HEK293 (cell line): ENCODE results near the gene MFSD11.

Experiments used
- CTCF ChIA-PET: fragments of 350-600 bp; formaldehyde crosslinking; extraction: SDS; loops from one replicate; lab custom pipeline; 2021; ENCODE audit warnings: antibody characterized with exemption; lab: Yijun Ruan, JAX
- POLR2A ChIA-PET: fragments of 300-600 bp; formaldehyde crosslinking; extraction: SDS; loops from one replicate; lab custom pipeline; 2020; ENCODE audit warnings: antibody characterized with exemption, inconsistent platforms; lab: Yijun Ruan, JAX
- H3K27ac ChIP-seq: fragments of 200-500 bp; sonication (Bioruptor generic); 2 replicates; pipeline ENCODE4 v1.5.1; 2014; ENCODE audit warnings: low read depth, low read length, control low read depth, inconsistent platforms; ENCODE audit errors: extremely low read depth
- H3K36me3 ChIP-seq, 2 experiments: fragments of 200-500 bp in 1 of 2; sonication (Bioruptor generic) in 1 of 2; 1 replicate in 1 of 2; 2 replicates in 1 of 2; pipeline ENCODE4 v1.5.1; 2014 to 2017; ENCODE audit warnings: inconsistent platforms in 2 of 2, low read length in 2 of 2; ENCODE audit not compliant: control insufficient read depth in 2 of 2, insufficient read depth in 1 of 2
- H3K4me1 ChIP-seq: fragments of 200-500 bp; sonication (Bioruptor generic); 2 replicates; pipeline ENCODE4 v1.5.1; 2014; ENCODE audit warnings: mild to moderate bottlenecking, low read length, inconsistent platforms; ENCODE audit not compliant: control insufficient read depth, insufficient read depth
- H3K4me3 ChIP-seq: 2 replicates; pipeline ENCODE4 v1.5.1; 2011; ENCODE audit warnings: low read depth, mild to moderate bottlenecking, control low read depth, low read length, moderate library complexity
- H3K9me3 ChIP-seq: fragments of 200-500 bp; sonication (Bioruptor generic); 2 replicates; pipeline ENCODE4 v1.5.1; 2014; ENCODE audit warnings: low read depth, low read length, inconsistent platforms; ENCODE audit not compliant: control insufficient read depth, insufficient read depth
- BCL11A ChIP-seq: fragments of 450-650 bp; formaldehyde crosslinking; IDR thresholded peaks from 2 replicates; pipeline ENCODE4 v1.5.1; 2016; ENCODE audit warnings: low read depth, missing biosample characterization, missing genetic modification characterization
- FEZF1 ChIP-seq: fragments of 450-650 bp; formaldehyde crosslinking; IDR thresholded peaks from 2 replicates; pipeline ENCODE4 v1.5.1; 2016; ENCODE audit warnings: missing biosample characterization, missing genetic modification characterization
- KLF9 ChIP-seq: fragments of 450-650 bp; formaldehyde crosslinking; IDR thresholded peaks from 2 replicates; pipeline ENCODE4 v1.5.1; 2016; ENCODE audit warnings: missing biosample characterization, missing genetic modification characterization, low read depth
- MEIS1 ChIP-seq: sonication (generic); formaldehyde crosslinking; IDR thresholded peaks from 2 replicates; pipeline ENCODE4 v1.8.1; 2022; ENCODE audit warnings: missing genetic modification reagents, mild to moderate bottlenecking, borderline replicate concordance
- SCRT2 ChIP-seq: fragments of 450-650 bp; formaldehyde crosslinking; IDR thresholded peaks from 2 replicates; pipeline ENCODE4 v1.5.1; 2016; ENCODE audit warnings: missing biosample characterization, missing genetic modification characterization
- SP2 ChIP-seq: fragments of 450-650 bp; formaldehyde crosslinking; IDR thresholded peaks from 2 replicates; pipeline ENCODE4 v1.5.1; 2016; ENCODE audit warnings: missing biosample characterization, missing genetic modification characterization
- SP7 ChIP-seq: fragments of 450-650 bp; formaldehyde crosslinking; IDR thresholded peaks from 2 replicates; pipeline ENCODE4 v1.5.1; 2016; ENCODE audit warnings: missing biosample characterization, missing genetic modification characterization
- ZBTB1 ChIP-seq: fragments of 450-650 bp; formaldehyde crosslinking; IDR thresholded peaks from 2 replicates; pipeline ENCODE4 v1.5.1; 2016; ENCODE audit warnings: missing biosample characterization, missing genetic modification characterization
- ZFP69B ChIP-seq: fragments of 450-650 bp; formaldehyde crosslinking; IDR thresholded peaks from 2 replicates; pipeline ENCODE4 v1.5.1; 2016; ENCODE audit warnings: missing biosample characterization, missing genetic modification characterization
- ZNF140 ChIP-seq: fragments of 450-650 bp; formaldehyde crosslinking; IDR thresholded peaks from 2 replicates; pipeline ENCODE4 v1.5.1; 2016; ENCODE audit warnings: missing biosample characterization, missing genetic modification characterization
- ZNF169 ChIP-seq: fragments of 450-650 bp; formaldehyde crosslinking; IDR thresholded peaks from 2 replicates; pipeline ENCODE4 v1.5.1; 2016; ENCODE audit warnings: missing biosample characterization, missing genetic modification characterization
- ZNF366 ChIP-seq: fragments of 450-650 bp; formaldehyde crosslinking; conservative IDR thresholded peaks from 2 replicates; pipeline ENCODE4 v1.5.1; 2016; ENCODE audit warnings: missing biosample characterization, missing genetic modification characterization
- ZNF830 ChIP-seq: fragments of 450-650 bp; IDR thresholded peaks from 2 replicates; pipeline ENCODE4 v1.5.0; 2018; ENCODE audit warnings: missing biosample characterization, missing genetic modification characterization, low read depth, mild to moderate bottlenecking, moderate library complexity
- ZSCAN18 ChIP-seq: fragments of 450-650 bp; formaldehyde crosslinking; IDR thresholded peaks from 2 replicates; pipeline ENCODE4 v1.5.1; 2016; ENCODE audit warnings: missing biosample characterization, missing genetic modification characterization
- TF ChIP-seq, protein P1 (sequence below): fragments of 450-650 bp; formaldehyde crosslinking; IDR thresholded peaks from 2 replicates; pipeline ENCODE4 v1.5.1; 2016; ENCODE audit warnings: missing biosample characterization, missing genetic modification characterization
- TF ChIP-seq, protein P2 (sequence below): fragments of 450-650 bp; formaldehyde crosslinking; IDR thresholded peaks from 2 replicates; pipeline ENCODE4 v1.5.1; 2017; ENCODE audit warnings: missing biosample characterization, missing genetic modification characterization
- TF ChIP-seq, protein P3 (sequence below): fragments of 450-650 bp; formaldehyde crosslinking; IDR thresholded peaks from 2 replicates; pipeline ENCODE4 v1.5.1; 2016; ENCODE audit warnings: missing biosample characterization, missing genetic modification characterization
- TF ChIP-seq, protein P4 (sequence below): fragments of 450-650 bp; formaldehyde crosslinking; IDR thresholded peaks from 2 replicates; pipeline ENCODE4 v1.5.1; 2016; ENCODE audit warnings: missing biosample characterization, missing genetic modification characterization
- TF ChIP-seq, protein P5 (sequence below): fragments of 450-650 bp; formaldehyde crosslinking; IDR thresholded peaks from 2 replicates; pipeline ENCODE4 v1.5.1; 2016; ENCODE audit warnings: missing biosample characterization, missing genetic modification characterization

Gene MFSD11

GRCh38 chr17:76737082-76737675 is 740 bp upstream of the MFSD11 start, which contains the start of gene SRSF2 (continued):
- TF ChIP-seq, protein P1, sequence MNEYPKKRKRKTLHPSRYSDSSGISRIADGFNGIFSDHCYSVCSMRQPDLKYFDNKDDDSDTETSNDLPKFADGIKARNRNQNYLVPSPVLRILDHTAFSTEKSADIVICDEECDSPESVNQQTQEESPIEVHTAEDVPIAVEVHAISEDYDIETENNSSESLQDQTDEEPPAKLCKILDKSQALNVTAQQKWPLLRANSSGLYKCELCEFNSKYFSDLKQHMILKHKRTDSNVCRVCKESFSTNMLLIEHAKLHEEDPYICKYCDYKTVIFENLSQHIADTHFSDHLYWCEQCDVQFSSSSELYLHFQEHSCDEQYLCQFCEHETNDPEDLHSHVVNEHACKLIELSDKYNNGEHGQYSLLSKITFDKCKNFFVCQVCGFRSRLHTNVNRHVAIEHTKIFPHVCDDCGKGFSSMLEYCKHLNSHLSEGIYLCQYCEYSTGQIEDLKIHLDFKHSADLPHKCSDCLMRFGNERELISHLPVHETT (tag by site-specific recombination), result peak; percentile 74
- TF ChIP-seq MEIS1 (CRISPR knock-in tag) (no peak), ZNF140 (peak; percentile 95)

DNA sequence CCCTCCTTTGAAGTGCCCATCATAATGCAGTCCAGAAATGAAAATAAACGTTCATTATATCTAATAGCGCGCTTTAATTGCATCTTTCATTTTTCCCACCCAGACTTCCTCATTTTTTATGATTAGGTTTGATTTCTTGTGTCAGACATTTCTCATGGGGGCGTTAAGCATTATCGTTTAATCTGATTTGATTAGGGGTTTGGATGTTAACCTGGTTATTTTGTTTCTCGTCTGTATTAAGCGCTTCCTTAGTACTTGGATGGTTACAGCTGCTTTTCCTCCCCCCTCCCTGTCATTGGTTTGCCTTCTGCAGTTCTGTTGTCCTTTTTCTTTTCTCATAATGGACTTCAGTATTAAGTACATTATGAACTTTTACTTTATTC is 540 bp downstream of the MFSD11 start:
- no peaks in the 10 kb centered on the region for H3K9me3 ChIP-seq
- TF ChIP-seq ZNF830 (no peak), SP2 (no peak), ZSCAN18 (tag by site-specific recombination) (no peak), ZNF169 (no peak), SCRT2 (tag by site-specific recombination) (no peak), ZNF366 (tag by site-specific recombination) (peak; percentile 46; the same call in 1 of the 2 replicates), SP7 (tag by site-specific recombination) (peak; percentile 91), FEZF1 (tag by site-specific recombination) (peak; percentile 65), ZFP69B (tag by site-specific recombination) (no peak), KLF9 (tag by site-specific recombination) (no peak), BCL11A (tag by site-specific recombination) (0 out of 2 replicates have a peak, but pooled peaks have one; percentile 14), ZBTB1 (no peak)
- TF ChIP-seq, protein P2, sequence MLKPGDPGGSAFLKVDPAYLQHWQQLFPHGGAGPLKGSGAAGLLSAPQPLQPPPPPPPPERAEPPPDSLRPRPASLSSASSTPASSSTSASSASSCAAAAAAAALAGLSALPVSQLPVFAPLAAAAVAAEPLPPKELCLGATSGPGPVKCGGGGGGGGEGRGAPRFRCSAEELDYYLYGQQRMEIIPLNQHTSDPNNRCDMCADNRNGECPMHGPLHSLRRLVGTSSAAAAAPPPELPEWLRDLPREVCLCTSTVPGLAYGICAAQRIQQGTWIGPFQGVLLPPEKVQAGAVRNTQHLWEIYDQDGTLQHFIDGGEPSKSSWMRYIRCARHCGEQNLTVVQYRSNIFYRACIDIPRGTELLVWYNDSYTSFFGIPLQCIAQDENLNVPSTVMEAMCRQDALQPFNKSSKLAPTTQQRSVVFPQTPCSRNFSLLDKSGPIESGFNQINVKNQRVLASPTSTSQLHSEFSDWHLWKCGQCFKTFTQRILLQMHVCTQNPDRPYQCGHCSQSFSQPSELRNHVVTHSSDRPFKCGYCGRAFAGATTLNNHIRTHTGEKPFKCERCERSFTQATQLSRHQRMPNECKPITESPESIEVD (tag by site-specific recombination), result 0 out of 2 replicates have a peak, but pooled peaks have one; percentile 33
- TF ChIP-seq, protein P3, sequence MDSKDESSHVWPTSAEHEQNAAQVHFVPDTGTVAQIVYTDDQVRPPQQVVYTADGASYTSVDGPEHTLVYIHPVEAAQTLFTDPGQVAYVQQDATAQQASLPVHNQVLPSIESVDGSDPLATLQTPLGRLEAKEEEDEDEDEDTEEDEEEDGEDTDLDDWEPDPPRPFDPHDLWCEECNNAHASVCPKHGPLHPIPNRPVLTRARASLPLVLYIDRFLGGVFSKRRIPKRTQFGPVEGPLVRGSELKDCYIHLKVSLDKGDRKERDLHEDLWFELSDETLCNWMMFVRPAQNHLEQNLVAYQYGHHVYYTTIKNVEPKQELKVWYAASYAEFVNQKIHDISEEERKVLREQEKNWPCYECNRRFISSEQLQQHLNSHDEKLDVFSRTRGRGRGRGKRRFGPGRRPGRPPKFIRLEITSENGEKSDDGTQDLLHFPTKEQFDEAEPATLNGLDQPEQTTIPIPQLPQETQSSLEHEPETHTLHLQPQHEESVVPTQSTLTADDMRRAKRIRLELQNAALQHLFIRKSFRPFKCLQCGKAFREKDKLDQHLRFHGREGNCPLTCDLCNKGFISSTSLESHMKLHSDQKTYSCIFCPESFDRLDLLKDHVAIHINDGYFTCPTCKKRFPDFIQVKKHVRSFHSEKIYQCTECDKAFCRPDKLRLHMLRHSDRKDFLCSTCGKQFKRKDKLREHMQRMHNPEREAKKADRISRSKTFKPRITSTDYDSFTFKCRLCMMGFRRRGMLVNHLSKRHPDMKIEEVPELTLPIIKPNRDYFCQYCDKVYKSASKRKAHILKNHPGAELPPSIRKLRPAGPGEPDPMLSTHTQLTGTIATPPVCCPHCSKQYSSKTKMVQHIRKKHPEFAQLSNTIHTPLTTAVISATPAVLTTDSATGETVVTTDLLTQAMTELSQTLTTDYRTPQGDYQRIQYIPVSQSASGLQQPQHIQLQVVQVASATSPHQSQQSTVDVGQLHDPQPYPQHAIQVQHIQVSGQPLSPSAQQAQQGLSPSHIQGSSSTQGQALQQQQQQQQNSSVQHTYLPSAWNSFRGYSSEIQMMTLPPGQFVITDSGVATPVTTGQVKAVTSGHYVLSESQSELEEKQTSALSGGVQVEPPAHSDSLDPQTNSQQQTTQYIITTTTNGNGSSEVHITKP, result peak; percentile 15; the same call in 1 of the 2 replicates
- TF ChIP-seq, protein P4, sequence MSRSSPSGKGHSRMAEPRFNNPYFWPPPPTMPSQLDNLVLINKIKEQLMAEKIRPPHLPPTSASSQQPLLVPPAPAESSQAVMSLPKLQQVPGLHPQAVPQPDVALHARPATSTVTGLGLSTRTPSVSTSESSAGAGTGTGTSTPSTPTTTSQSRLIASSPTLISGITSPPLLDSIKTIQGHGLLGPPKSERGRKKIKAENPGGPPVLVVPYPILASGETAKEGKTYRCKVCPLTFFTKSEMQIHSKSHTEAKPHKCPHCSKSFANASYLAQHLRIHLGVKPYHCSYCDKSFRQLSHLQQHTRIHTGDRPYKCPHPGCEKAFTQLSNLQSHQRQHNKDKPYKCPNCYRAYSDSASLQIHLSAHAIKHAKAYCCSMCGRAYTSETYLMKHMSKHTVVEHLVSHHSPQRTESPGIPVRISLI (tag by site-specific recombination), result no peak
- TF ChIP-seq, protein P5, sequence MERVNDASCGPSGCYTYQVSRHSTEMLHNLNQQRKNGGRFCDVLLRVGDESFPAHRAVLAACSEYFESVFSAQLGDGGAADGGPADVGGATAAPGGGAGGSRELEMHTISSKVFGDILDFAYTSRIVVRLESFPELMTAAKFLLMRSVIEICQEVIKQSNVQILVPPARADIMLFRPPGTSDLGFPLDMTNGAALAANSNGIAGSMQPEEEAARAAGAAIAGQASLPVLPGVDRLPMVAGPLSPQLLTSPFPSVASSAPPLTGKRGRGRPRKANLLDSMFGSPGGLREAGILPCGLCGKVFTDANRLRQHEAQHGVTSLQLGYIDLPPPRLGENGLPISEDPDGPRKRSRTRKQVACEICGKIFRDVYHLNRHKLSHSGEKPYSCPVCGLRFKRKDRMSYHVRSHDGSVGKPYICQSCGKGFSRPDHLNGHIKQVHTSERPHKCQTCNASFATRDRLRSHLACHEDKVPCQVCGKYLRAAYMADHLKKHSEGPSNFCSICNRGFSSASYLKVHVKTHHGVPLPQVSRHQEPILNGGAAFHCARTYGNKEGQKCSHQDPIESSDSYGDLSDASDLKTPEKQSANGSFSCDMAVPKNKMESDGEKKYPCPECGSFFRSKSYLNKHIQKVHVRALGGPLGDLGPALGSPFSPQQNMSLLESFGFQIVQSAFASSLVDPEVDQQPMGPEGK, result 0 out of 2 replicates have a peak, but pooled peaks have one; percentile 7
- TF ChIP-seq, all 188 proteins: peak for 7
- H3K4me3 ChIP-seq, result peak overlapping the region; percentile 81
- CTCF ChIA-PET, result interaction anchor here (0.7 kb wide), 2 partner anchors 182 to 700 kb away, joined by 3 to 4 read pairs; no protein-coding TSS in a partner anchor
- POLR2A ChIA-PET, result interaction anchor here (0.6 to 4.8 kb wide), 16 partner anchors 9 to 1220 kb away, joined by 3 to 68 read pairs (median 4); partner anchors contain the start of genes JMJD6, METTL23 and TNRC6C
- H3K4me1 ChIP-seq, result peaks cover 13% of the 10 kb centered on the region
- peaks cover 32 to 49% of the 10 kb centered on the region in 2 experiments for H3K36me3 ChIP-seq
- H3K27ac ChIP-seq, result peak overlapping the region; percentile 99
